OCI-LY1 (cell line): ENCODE results near the gene COP1.

Experiments
- CTCF ChIP-seq: fragments of 200-600 bp; sonication (generic), shearing (Covaris generic); IDR thresholded peaks from 2 replicates; pipeline ENCODE4 v1.5.1; 2017; ENCODE audit warnings: mild to moderate bottlenecking, antibody characterized with exemption, low read length, moderate library complexity, mixed read lengths
- EZH2 ChIP-seq: fragments of 200-600 bp; sonication (generic), shearing (Covaris generic); IDR thresholded peaks from 2 replicates; pipeline ENCODE4 v1.8.0; 2017; ENCODE audit warnings: borderline replicate concordance, mixed run types, mild to moderate bottlenecking, antibody characterized with exemption, low read length, moderate library complexity, mixed read lengths

GRCh38 chr1:175919001-175919400 is 288.1 kb downstream of the COP1 start:
- no peak for TF ChIP-seq CTCF
- no peak for TF ChIP-seq EZH2
